HG03196 (cell line): Measurements from ENCODE around the gene FLNC.

Experiments used
- ATAC-seq: cut with Tn5 transposase; IDR thresholded peaks from one replicate; pipeline ENCODE4 v1.9.1; 2021; ENCODE audit not compliant: unreplicated experiment

Gene FLNC

GRCh38 chr7:128875523-128875948, 45.3 kb downstream of the FLNC start:
- ATAC-seq: no peak

DNA sequence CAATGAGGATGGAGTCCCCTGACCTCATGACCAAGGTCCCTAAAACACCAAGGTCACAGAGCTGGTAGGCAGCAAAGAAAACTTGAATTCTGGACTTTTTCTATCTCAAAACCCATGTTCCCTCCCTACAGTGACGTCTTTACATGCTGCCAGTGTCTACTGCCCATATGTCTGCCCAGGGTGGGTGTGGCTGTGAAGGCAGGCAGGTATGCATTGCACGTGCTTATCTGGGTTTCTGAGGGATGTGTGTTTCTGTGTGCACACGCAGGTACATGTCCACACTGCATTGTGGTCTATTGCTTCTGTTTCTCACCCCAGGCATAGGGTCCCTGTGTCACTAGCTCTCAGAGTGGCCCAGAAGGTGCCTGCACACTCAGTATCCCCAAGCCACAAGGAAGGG, 45.9 kb downstream of the FLNC start:
- no peak for ATAC-seq

GRCh38 chr7:128876586-128876977, 46.4 kb downstream of the FLNC start:
- ATAC-seq: no peak

DNA sequence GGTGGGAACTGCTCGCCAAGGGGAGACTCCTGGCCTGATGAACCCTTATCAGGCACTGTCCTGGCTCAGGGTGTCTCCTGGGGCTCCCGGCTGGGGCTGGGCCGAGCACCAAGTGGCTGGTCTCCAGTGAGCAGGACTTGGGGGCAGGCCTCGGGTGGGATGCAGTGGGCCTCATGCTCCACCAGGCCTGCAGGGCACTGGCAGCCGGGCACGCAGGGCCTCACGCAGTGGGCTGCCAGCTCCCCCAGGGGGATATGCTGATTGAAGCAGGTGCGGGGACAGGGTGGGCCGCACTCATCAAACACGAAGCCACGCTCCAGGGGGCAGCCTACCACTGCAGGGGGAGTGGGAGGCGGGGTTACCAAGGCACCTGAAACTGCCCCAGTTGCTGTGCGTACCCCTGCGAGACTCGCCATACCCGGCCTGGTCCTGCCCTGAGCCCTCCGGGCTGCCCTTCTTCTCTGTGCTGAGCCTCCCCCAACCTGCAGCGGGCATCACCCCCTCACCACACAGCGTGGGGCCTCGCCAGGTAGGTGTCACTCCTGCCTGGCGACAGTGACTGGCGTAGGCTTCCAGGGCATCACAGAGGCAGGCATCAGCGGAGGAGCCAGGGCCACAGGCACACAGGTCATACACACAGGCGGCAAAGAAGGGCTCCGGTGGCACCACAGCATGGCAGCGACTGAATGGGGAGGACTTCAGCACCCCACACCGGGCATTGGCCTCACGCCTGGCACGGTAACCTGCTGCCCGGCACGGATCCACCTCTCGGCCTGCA, 47.0 kb downstream of the FLNC start:
- ATAC-seq: no peak

DNA sequence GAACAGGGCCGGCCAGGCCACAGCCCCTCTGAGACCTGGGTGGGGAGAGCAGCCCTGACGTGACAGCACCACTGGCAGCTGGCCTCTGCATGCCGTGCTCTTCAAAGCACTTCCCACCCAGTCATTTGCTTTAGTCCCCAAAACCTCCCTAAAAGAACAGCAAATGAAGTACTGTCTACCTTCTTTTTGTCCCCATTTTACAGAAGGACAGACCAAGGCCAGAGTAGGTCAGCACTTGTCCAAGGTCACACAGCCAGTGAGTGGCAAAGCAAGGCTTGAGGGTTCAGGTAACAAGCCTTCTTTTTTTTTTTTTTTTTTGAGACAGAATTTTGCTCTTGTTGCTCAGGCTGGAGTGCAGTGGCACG, 47.5 kb downstream of the FLNC start:
- no peak for ATAC-seq

DNA sequence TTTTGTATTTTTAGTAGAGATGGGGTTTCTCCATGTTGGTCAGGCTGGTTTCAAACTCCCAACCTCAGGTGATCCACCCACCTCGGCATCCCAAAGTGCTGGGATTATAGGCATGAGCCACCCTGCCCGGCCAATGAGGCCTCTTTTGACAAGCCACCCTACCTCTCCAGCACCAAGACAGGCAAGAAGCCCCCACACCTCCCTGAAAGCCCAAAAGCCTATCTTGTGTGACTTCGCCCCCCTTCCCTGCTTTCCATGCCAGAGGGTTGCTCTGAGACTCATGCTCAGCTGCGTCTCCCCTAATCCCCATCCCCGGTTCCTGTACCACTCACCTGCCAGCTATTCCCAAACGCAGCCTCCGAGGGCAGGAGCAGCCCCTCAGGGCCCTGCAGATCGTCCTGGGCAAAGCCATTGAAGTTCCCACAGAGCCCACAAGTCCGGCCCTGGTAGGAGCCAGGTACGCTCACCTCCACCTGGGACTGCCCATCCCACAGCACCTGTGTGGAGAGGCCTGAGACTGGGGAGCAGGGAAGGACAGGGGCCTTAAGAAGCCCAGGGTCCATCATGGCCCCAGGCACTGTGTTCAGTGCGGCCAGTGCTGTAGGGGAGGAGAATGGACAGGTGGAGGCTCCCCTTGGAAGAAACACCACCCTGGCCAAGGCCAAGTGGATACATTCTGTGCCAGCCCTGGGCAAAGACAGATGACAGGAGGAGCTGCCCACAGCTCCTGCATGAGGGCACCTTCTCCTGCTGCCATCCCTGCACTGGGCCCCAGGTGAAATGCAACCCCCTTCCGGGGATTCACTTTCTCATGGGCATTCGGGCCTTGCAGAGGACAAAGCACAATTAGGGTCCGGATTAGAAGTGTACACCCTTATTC, 48.3 kb downstream of the FLNC start:
- ATAC-seq: no peak

GRCh38 chr7:128879461-128879938, 49.3 kb downstream of the FLNC start:
- no peak for ATAC-seq

DNA sequence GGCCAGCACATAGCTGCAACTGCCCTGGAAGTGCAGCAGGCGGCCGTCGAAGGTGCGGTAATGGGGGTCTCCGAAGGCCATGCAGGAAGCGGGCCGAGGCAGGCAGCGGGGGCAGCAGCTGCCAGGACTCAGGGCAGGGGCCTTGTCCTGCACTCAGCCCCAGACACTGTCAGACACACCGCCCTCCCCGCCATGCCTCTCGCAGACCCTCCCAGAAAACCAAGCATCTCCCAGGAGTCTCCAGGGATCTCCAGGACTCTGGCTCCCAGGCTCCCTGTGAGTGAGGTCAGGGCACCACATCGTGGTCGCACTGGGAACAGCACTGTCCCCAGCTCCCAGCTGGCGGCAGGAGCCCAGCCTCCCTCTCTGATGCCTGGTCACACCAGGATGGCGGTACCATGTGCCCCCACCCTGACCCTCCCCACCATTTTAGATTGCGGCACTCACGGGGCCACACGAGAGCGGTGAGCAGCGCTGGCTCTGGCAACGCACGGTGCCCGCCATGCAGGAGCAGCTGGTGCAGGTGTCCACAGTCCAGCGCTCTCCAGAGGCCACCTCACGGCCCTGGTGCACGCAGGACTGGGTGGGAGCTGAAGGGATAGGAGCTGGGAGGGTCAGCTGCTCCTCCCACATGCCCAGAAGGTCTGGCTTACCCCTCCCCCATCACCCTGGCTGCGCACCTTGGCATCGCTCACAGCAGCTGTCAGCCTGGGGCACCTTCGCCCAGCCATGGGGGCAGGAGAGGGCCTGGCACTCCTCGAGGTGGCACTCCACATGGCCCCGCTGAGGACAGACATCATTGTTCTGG, 49.9 kb downstream of the FLNC start:
- no peak for ATAC-seq

DNA sequence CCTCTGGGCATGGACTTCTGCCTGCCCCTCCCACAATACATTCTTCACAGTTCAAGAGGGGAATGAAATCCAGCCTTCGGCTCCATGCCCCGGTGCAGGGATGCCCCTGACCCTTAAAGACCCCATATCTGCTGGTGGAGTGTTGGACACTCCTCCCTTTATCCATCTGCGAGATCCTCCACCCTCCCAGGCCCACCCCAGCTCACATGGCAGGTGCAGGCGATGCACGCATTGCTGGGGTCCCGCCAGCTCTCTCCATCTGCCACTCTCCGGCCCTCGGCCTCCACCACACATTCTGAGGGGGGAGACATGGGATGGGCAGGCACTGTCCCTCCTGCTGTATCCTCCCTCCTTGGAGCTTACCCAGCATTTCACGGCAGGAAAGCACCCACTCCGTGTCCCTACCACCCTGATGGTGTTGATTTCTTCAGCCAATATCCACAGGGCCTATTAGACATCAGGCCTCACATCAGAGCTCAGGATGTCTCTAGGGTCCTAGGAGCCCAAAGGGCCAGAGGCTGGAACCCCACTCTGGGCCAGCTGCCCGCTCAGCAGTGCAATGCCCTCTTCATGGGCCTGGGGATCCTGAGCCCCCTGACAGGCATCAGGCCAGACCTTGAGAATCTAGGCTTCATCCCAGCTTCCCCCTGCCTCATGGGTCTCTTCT, 50.7 kb downstream of the FLNC start:
- no peak for ATAC-seq

DNA sequence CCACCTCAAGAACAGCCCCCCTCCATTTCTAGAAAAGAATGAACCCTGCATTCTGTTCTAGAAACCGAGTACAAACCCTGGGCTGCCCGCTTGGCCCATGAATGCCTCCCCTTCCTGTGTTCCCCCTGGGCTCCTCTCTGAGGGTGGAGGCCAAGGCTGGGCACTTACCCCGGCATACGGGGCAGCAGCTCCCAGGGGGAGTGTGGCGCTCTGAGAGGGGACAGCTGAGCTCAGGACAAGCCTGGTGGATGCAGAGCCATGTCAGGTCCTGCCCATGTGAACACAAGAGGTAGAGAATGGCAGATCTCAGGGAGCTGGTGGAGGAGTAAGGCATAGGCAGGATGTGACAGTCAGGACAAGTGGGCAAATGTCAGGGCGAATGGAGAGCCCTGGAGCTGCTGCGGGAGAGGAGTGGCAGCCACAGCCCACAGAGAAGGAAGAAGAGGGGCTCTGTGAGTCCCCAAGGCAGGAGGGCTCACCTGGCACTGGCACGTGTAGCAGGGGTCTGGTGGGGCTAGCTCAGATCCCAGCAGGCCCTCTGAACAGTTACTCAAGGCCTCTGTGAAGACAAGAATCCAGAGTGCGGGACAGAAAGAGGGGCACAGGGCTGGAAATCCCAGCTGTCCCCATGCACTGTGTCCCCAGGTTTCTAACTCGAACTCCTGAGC, 51.4 kb downstream of the FLNC start:
- ATAC-seq: no peak

DNA sequence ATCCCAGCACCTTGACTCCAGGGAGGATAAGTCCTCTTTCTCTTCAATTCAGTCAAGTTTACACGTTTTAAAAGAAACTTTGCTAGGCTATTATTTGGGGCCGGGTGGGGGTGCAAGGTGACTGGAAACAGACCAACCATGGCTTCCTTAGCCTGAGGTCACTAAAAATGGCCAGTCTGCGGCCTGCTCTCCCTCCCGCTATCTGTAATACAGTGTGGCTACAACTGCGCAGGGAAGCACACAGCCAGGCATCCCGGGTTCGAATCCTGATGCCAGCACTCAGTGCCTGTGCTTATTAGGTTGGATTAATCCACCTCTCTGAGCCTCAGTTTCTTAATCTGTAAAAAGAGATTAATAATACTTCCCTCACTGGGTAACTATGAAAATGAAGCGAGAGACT, 51.9 kb downstream of the FLNC start:
- ATAC-seq: no peak

GRCh38 chr7:128883622-128884448, 53.6 kb downstream of the FLNC start:
- ATAC-seq: peak; percentile 55

- no peak for ATAC-seq
Observed at GRCh38 chr7:128884561-128885369, 54.6 kb downstream of the FLNC start.

- no peak for ATAC-seq
Observed at GRCh38 chr7:128885370-128886187, 55.4 kb downstream of the FLNC start.

DNA sequence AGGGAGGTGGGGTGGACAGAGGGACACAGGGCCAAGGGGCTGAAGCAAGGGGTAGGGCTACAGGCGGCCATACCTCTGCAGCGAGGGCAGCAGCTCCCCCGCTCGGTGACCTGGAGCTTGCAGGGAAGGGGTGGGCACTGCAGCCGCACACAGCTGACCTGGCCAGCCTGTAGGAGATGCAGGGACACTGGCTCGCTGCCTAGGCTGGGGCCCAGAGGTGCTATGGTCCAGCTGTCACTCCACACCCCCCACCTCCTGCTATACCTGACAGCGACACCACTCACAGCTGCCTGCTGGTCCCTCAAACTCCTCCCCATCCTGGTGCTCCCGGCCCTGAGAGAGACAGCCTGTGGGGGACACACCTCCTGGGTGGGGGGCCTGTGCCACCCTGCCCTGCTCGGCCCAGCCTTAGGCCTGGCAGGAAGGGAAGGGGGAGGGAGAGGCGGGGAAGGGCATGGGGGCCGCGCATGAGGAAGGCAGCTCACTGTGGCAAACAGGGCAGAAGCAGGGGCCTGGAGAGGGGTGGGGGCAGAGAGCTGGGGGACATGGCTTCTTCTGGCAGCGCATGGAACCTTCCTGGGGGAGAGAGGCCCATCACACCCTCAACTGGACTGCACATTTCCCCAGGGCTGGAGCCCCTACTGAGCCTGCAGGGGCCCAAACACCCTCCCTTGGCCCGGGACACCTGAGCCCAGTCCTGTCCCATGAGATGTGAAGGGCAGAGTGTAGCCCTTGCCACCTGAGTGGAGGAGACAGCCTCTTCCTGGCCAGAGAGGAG, 56.4 kb downstream of the FLNC start:
- no peak for ATAC-seq

DNA sequence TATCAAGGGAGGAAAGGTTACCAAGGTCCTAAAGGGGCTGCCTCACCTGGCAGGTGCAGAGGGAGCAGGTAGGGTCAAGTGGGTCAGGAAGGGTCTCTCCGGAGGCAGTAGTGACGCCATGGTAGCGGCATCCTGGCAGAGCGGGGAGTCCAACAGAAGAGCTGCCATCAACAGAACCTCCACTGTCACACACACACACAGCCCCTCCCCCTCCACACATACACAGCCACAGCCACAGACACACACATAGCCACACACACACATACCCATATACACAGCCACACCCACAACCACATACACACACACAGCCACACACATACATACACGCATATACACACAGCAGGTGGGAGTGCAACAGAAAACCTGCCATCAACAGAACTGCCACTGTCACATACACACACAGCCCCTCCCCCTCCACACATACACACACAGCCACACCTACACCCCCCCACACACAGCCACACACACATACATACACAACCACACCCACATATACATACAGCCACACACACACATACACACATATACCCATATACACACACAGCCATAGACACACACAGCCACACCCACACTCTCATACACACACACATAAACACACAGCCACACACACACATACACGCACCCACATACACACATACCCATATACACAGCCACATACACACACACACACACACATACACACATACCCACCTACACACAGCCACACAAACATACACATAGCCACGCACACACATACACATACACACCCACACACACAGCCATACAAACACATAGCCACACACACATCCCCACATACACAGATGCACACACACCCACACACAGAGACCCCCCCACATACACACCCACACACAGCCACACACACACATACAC, 57.2 kb downstream of the FLNC start:
- ATAC-seq: no peak
